HepG2 (cell line): Measurements from ENCODE around the gene PRPF38A. TPM values are rescaled to one million over a fixed set of nuclear protein-coding genes. Genes with fewer than 3 reads are reported as not detected.

Experiments used
- ATAC-seq: fragments of 200-7000 bp; cut with Tn5 transposase; 3 replicates; pipeline ENCODE4 v1.9.1; 2020; ENCODE audit warnings: mild to moderate bottlenecking, moderate library complexity
- BruUV-seq: library from RNA; stranded (reverse); fragments of 400-500 nt; replicated peaks from 2 replicates; lab custom pipeline; 2021; lab: Mats Ljungman, UMichigan
- CTCF ChIA-PET: fragments of 300-600 bp; formaldehyde crosslinking; extraction: SDS; loops from one replicate; lab custom pipeline; 2021; ENCODE audit warnings: low total read pairs, inconsistent platforms, low intra/inter-chr PET ratio; lab: Yijun Ruan, JAX
- POLR2A ChIA-PET: fragments of 350-600 bp; sonication (Branson Sonifier 250); formaldehyde crosslinking; loops from one replicate; lab custom pipeline; 2020; ENCODE audit warnings: antibody characterized with exemption, inconsistent platforms; lab: Yijun Ruan, JAX
- DNase-seq: peaks from one replicate; pipeline ENCODE4 v3.0.0-alpha.2; 2015; ENCODE audit warnings: low spot score
- FAIRE-seq: peaks from 3 replicates; lab custom pipeline; 2011; peaks lifted over from hg19 to GRCh38; lab: Jason Lieb, UNC
- H2AFZ ChIP-seq: one replicate; pipeline ENCODE4 v1.6.1; 2011; ENCODE audit warnings: low read length, inconsistent platforms
- H3K27ac ChIP-seq: fragments of 300-600 bp; 3 replicates; pipeline ENCODE4 v1.8.0; 2011; ENCODE audit warnings: mixed run types, mild to moderate bottlenecking, mixed read lengths, low read length, inconsistent platforms; ENCODE audit not compliant: insufficient read depth; ENCODE audit errors: extremely low read length
- H3K27me3 ChIP-seq, 2 experiments: fragments of 200-600 bp in 1 of 2; 2 replicates in 1 of 2; 3 replicates in 1 of 2; pipeline versions ENCODE4 v1.6.0 to v1.8.0; 2011; ENCODE audit warnings: low read length in 2 of 2, mild to moderate bottlenecking in 2 of 2, moderate library complexity in 2 of 2, inconsistent platforms in 1 of 2; ENCODE audit not compliant: insufficient read depth in 2 of 2, control insufficient read depth in 1 of 2
- H3K36me3 ChIP-seq, 2 experiments: fragments of 200-600 bp in 1 of 2; replicated peaks in 1 of 2; 2 replicates in 1 of 2; 3 replicates in 1 of 2; pipeline versions ENCODE4 v1.5.1 to v1.8.0; 2011; ENCODE audit warnings: low read length in 2 of 2, inconsistent platforms in 1 of 2; ENCODE audit not compliant: insufficient read depth in 2 of 2, control insufficient read depth in 1 of 2
- H3K4me1 ChIP-seq: 2 replicates; pipeline ENCODE4 v1.5.1; 2012; ENCODE audit warnings: low read length, inconsistent platforms; ENCODE audit not compliant: insufficient read depth
- H3K4me2 ChIP-seq: 2 replicates; pipeline ENCODE4 v1.6.0; 2011; ENCODE audit warnings: low read depth, low read length, inconsistent platforms
- H3K4me3 ChIP-seq, 3 experiments: fragments of 200-600 bp in 1 of 3; sonication (generic), shearing (Covaris generic) in 1 of 3; replicated peaks in 1 of 3; 2 replicates each; pipeline ENCODE4 v1.5.1; 2011 to 2016; ENCODE audit warnings: low read length in 3 of 3, inconsistent platforms in 2 of 3, low read depth in 2 of 3, mild to moderate bottlenecking in 2 of 3, control low read depth in 1 of 3, mixed read lengths in 1 of 3; ENCODE audit not compliant: insufficient read depth in 1 of 3
- H3K79me2 ChIP-seq: one replicate; pipeline ENCODE4 v1.6.1; 2011; ENCODE audit warnings: low read length, inconsistent platforms; ENCODE audit not compliant: insufficient read depth
- H3K9ac ChIP-seq: 2 replicates; pipeline ENCODE4 v1.6.0; 2011; ENCODE audit warnings: mild to moderate bottlenecking, low read depth, low read length, inconsistent platforms; ENCODE audit not compliant: insufficient read depth
- H3K9me3 ChIP-seq: 2 replicates; pipeline ENCODE4 v1.5.1; 2012; ENCODE audit warnings: mild to moderate bottlenecking, low read length
- H4K20me1 ChIP-seq: 2 replicates; pipeline ENCODE4 v1.6.0; 2011; ENCODE audit warnings: inconsistent platforms, mild to moderate bottlenecking, low read length, moderate library complexity; ENCODE audit not compliant: insufficient read depth
- NFKBIZ ChIP-seq: IDR thresholded peaks from 2 replicates; pipeline ENCODE4 v1.6.1; 2018; ENCODE audit warnings: missing genetic modification reagents, missing compliant biosample characterization
- THAP11 ChIP-seq: IDR thresholded peaks from 2 replicates; pipeline ENCODE4 v1.6.1; 2016; ENCODE audit warnings: missing biosample characterization, missing genetic modification reagents
- ZNF407 ChIP-seq: sonication (generic); formaldehyde crosslinking; IDR thresholded peaks from one replicate; pipeline ENCODE4 v1.5.1; 2020; ENCODE audit warnings: mild to moderate bottlenecking, missing genetic modification reagents; ENCODE audit errors: not compliant biosample characterization
- ZNF414 ChIP-seq: sonication (generic); formaldehyde crosslinking; IDR thresholded peaks from 2 replicates; pipeline ENCODE4 v1.5.0; 2020; ENCODE audit warnings: missing genetic modification reagents
- WGBS: methylation state at CpG from one replicate; pipeline ENCODE4 v1.1.6; 2017; ENCODE audit warnings: low lambda C conversion rate; 5-methylcytosine and 5-hydroxymethylcytosine counted together
- in situ Hi-C: cut with HindIII; loops from 2 replicates; pipeline ENCODE4 v1.10.0; 2017; ENCODE audit warnings: low pct_unique_long_range_greater_than_20kb; ENCODE audit not compliant: extremely low pct_ligation_motif_present
- intact Hi-C: fragments of 100-400 bp; cut with micrococcal nuclease; formaldehyde crosslinking; loops from one replicate; pipeline ENCODE4 v1.10.0; 2022; ENCODE audit not compliant: unreplicated experiment
- polyA plus RNA-seq, 8 experiments: library from polyadenylated mRNA; depleted of rRNA in 3 of 8; stranded (reverse) in 7 of 8; unstranded in 1 of 8; fragments of >200 nt; fragmentation: Illumina TruSeq in 4 of 8; extraction: Trizol in 4 of 8; gene quantifications; 2 replicates each; pipeline versions ENCODE4 v1.2.1 to v1.2.3, GENCODE V29; 2011 to 2016; ENCODE audit warnings: low read depth in 4 of 8, missing spikeins in 1 of 8, mixed read lengths in 1 of 8; ENCODE audit not compliant: insufficient read depth in 1 of 8
- total RNA-seq, 5 experiments: library from RNA; depleted of rRNA; stranded (reverse); fragments of >200 nt; fragmentation: Illumina TruSeq; extraction: Trizol; gene quantifications; 2 replicates each; pipeline ENCODE4 v1.2.3, GENCODE V29; 2016; ENCODE audit warnings: low read depth in 1 of 5

PRPF38A gene
- total and polyA plus RNA-seq, 2 of the 13 experiments (the other 11 are each of a cell fraction or from before 2014, with no cell fraction given) = 18.3 to 45.5 TPM

- TF ChIP-seq NFKBIZ (CRISPR knock-in tag) (no peak), THAP11 (CRISPR knock-in tag) (no peak)
These were observed 11.2 kb upstream of the PRPF38A start (continued) for GRCh38 chr1:52393174-52393573.

- POLR2A ChIA-PET = no interaction called here
- in situ Hi-C loops = no loop called here
- CTCF ChIA-PET = no interaction called here
These were observed 4.8 kb upstream of the PRPF38A start for GRCh38 chr1:52399629-52400028.

More at GRCh38 chr1:52399629-52400028, 4.8 kb upstream of the PRPF38A start:
- H3K4me1 ChIP-seq = peaks cover 18% of the 10 kb centered on the region
- DNase-seq (no peak), FAIRE-seq (no peak), ATAC-seq (no peak)
- BruUV-seq = no TSS peak
- intact Hi-C loops = loop anchor here (10.0 kb wide), 1 partner anchor 285 kb away; no protein-coding TSS in a partner anchor
- TF ChIP-seq ZNF414 (CRISPR knock-in tag) = no peak
- no peak for TF ChIP-seq ZNF407
- peaks cover 2 to 52% of the 10 kb centered on the region in 2 experiments; a peak in 4 of 5 replicates for H3K36me3 ChIP-seq
- peaks cover 0 to 2% of the 10 kb centered on the region in 2 experiments; a peak in 1 of 5 replicates for H3K27me3 ChIP-seq
- no peak overlapping the region for H2AFZ ChIP-seq
- H3K9ac ChIP-seq = no peak overlapping the region
- no peak overlapping the region for H3K27ac ChIP-seq
- peaks cover 20% of the 10 kb centered on the region for H3K79me2 ChIP-seq
- no peak overlapping the region for H3K4me3 ChIP-seq
- WGBS = 94% methylated on average over 3 of the region's 3 CpGs
- H4K20me1 ChIP-seq = no peaks in the 10 kb centered on the region
- H3K4me2 ChIP-seq = no peak overlapping the region
- H3K9me3 ChIP-seq = no peaks in the 10 kb centered on the region
